Smooth muscle cell (in vitro differentiated cells): ENCODE results near the gene RSPH3. TPM values are rescaled to one million over a fixed set of nuclear protein-coding genes. Genes with fewer than 3 reads are reported as not detected.
"Not testable (repeated sequence)": the region's sequence is repeated elsewhere in the genome, so short reads cannot be mapped to it uniquely, and the experiment has no call there.

Experiments
- DNase-seq: peaks from one replicate; lab custom pipeline; 2025; ENCODE audit not compliant: unreplicated experiment; lab: John Stamatoyannopoulos, UW
- H2AFZ ChIP-seq: fragments of 200-600 bp; sonication (generic); 2 replicates; pipeline ENCODE4 v1.6.0; 2016; ENCODE audit warnings: antibody characterized with exemption, low read depth, mild to moderate bottlenecking
- H3F3A ChIP-seq: fragments of 200-600 bp; sonication (generic); 2 replicates; pipeline ENCODE4 v1.6.0; 2017; ENCODE audit warnings: antibody characterized with exemption, low read depth
- H3K27ac ChIP-seq: fragments of 200-600 bp; sonication (generic); 2 replicates; pipeline ENCODE4 v1.5.1; 2016; ENCODE audit warnings: low read depth, mild to moderate bottlenecking
- H3K27me3 ChIP-seq: fragments of 200-600 bp; sonication (generic); 2 replicates; pipeline ENCODE4 v1.6.1; 2016; ENCODE audit warnings: low read depth, mild to moderate bottlenecking
- H3K36me3 ChIP-seq: fragments of 200-600 bp; sonication (generic); 2 replicates; pipeline ENCODE4 v1.5.1; 2016; ENCODE audit warnings: low read depth
- H3K4me1 ChIP-seq: fragments of 200-600 bp; sonication (generic); 2 replicates; pipeline ENCODE4 v1.5.1; 2016; ENCODE audit warnings: low read depth
- H3K4me2 ChIP-seq: fragments of 200-600 bp; sonication (generic); 2 replicates; pipeline ENCODE4 v1.6.0; 2016; ENCODE audit warnings: mild to moderate bottlenecking
- H3K4me3 ChIP-seq: fragments of 200-600 bp; sonication (generic); 2 replicates; pipeline ENCODE4 v1.5.1; 2016; ENCODE audit warnings: mild to moderate bottlenecking
- H3K79me2 ChIP-seq: fragments of 200-600 bp; sonication (generic); 2 replicates; pipeline ENCODE4 v1.6.0; 2016; ENCODE audit warnings: low read depth, mild to moderate bottlenecking
- H3K9ac ChIP-seq: fragments of 200-600 bp; sonication (generic); 2 replicates; pipeline ENCODE4 v1.6.0; 2016; ENCODE audit warnings: low read depth
- H3K9me3 ChIP-seq: fragments of 200-600 bp; sonication (generic); replicated peaks from 2 replicates; pipeline ENCODE4 v1.5.1; 2016; ENCODE audit warnings: low read depth
- H4K20me1 ChIP-seq: fragments of 200-600 bp; sonication (generic); 2 replicates; pipeline ENCODE4 v1.6.0; 2016; ENCODE audit warnings: low read depth
- WGBS: methylation state at CpG from one replicate; pipeline ENCODE4 v1.1.7; 2016; ENCODE audit warnings: low lambda C conversion rate; 5-methylcytosine and 5-hydroxymethylcytosine counted together
- polyA plus RNA-seq: library from polyadenylated mRNA; unstranded; fragments of >200 nt; fragmentation: Nextera tagmentation; extraction: Ambion mirVana; gene quantifications from 2 replicates; pipeline ENCODE4 v1.2.1, GENCODE V29; 2016
- total RNA-seq: library from RNA; depleted of rRNA; stranded (reverse); fragments of >200 nt; gene quantifications from 2 replicates; pipeline ENCODE4 v1.2.3, GENCODE V29; 2014
- TF ChIP-seq, protein P1 (sequence below): fragments of 200-600 bp; sonication (generic); IDR thresholded peaks from 2 replicates; pipeline ENCODE4 v1.5.1; 2017; ENCODE audit warnings: borderline replicate concordance, mild to moderate bottlenecking, antibody characterized with exemption; ENCODE audit not compliant: insufficient read depth, poor library complexity, severe bottlenecking

Gene RSPH3
- total and polyA plus RNA-seq, 2 experiments from 2014 or later, result 7.1 to 7.5 TPM

GRCh38 chr6:158958504-158959386 lies 41.3 kb downstream of the RSPH3 start:
- Histone ChIP-seq H4K20me1 (no peaks in the 10 kb centered on the region), H3K36me3 (no peaks in the 10 kb centered on the region), H3F3A (no peaks in the 10 kb centered on the region), H3K4me2 (no peak overlapping the region), H3K27ac (no peak overlapping the region), H3K79me2 (no peaks in the 10 kb centered on the region), H3K9ac (no peak overlapping the region), H3K27me3 (no peaks in the 10 kb centered on the region), H3K9me3 (no peaks in the 10 kb centered on the region), H3K4me1 (no peaks in the 10 kb centered on the region), H3K4me3 (no peak overlapping the region), H2AFZ (no peak overlapping the region)
- DNase-seq, result no peak
- WGBS, result 95% methylated on average over 7 of the region's 7 CpGs
- TF ChIP-seq, protein P1, sequence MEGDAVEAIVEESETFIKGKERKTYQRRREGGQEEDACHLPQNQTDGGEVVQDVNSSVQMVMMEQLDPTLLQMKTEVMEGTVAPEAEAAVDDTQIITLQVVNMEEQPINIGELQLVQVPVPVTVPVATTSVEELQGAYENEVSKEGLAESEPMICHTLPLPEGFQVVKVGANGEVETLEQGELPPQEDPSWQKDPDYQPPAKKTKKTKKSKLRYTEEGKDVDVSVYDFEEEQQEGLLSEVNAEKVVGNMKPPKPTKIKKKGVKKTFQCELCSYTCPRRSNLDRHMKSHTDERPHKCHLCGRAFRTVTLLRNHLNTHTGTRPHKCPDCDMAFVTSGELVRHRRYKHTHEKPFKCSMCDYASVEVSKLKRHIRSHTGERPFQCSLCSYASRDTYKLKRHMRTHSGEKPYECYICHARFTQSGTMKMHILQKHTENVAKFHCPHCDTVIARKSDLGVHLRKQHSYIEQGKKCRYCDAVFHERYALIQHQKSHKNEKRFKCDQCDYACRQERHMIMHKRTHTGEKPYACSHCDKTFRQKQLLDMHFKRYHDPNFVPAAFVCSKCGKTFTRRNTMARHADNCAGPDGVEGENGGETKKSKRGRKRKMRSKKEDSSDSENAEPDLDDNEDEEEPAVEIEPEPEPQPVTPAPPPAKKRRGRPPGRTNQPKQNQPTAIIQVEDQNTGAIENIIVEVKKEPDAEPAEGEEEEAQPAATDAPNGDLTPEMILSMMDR, result no peak

- Histone ChIP-seq H3K36me3 (no peaks in the 10 kb centered on the region), H2AFZ (no peak overlapping the region), H3F3A (no peaks in the 10 kb centered on the region), H3K4me3 (no peak overlapping the region), H3K4me1 (no peaks in the 10 kb centered on the region), H3K4me2 (no peak overlapping the region), H3K27me3 (no peaks in the 10 kb centered on the region), H3K9ac (no peak overlapping the region), H3K9me3 (no peaks in the 10 kb centered on the region), H3K27ac (no peak overlapping the region), H4K20me1 (no peaks in the 10 kb centered on the region), H3K79me2 (no peaks in the 10 kb centered on the region)
- WGBS, result 97% methylated on average over 3 of the region's 3 CpGs
- no peak for DNase-seq
- TF ChIP-seq, protein P1, result no peak
These were observed 44.7 kb downstream of the RSPH3 start for GRCh38 chr6:158955255-158955654.

- Histone ChIP-seq H3K27me3 (no peaks in the 10 kb centered on the region), H3K4me3 (no peak overlapping the region), H3K79me2 (no peaks in the 10 kb centered on the region), H4K20me1 (no peaks in the 10 kb centered on the region), H2AFZ (no peak overlapping the region), H3K9ac (no peak overlapping the region), H3K9me3 (no peaks in the 10 kb centered on the region), H3K27ac (no peak overlapping the region), H3F3A (no peaks in the 10 kb centered on the region), H3K36me3 (no peaks in the 10 kb centered on the region), H3K4me2 (no peak overlapping the region), H3K4me1 (no peaks in the 10 kb centered on the region)
- TF ChIP-seq, protein P1, result no peak
- WGBS, result 85% methylated on average over 2 of the region's 2 CpGs
- DNase-seq, result no peak
These were observed 45.2 kb downstream of the RSPH3 start for GRCh38 chr6:158954753-158955152.

DNA sequence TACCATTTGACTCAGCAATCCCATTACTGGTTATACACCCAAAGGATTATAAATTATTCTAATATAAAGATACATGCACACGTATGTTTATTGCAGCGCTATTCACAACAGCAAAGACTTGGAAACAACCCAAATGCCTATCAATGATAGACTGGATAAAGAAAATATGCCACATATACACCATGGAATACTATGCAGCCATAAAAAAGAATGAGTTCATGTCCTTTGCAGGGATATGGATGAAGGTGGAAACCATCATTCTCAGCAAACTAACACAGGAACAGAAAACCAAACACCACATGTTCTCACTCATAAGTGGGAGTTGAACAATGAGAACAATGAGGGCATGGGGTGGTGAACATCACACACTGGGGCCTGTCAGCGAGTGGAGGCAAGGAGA lies 48.0 kb downstream of the RSPH3 start:
- not testable (repeated sequence) for H3K4me3 ChIP-seq, DNase-seq, H3K9me3 ChIP-seq, H3K4me2 ChIP-seq, H3K27ac ChIP-seq, H3K4me1 ChIP-seq, H4K20me1 ChIP-seq, H3F3A ChIP-seq, H3K79me2 ChIP-seq, H2AFZ ChIP-seq, H3K36me3 ChIP-seq, H3K27me3 ChIP-seq, H3K9ac ChIP-seq
- WGBS, result 95% methylated on average over 3 of the region's 3 CpGs

DNA sequence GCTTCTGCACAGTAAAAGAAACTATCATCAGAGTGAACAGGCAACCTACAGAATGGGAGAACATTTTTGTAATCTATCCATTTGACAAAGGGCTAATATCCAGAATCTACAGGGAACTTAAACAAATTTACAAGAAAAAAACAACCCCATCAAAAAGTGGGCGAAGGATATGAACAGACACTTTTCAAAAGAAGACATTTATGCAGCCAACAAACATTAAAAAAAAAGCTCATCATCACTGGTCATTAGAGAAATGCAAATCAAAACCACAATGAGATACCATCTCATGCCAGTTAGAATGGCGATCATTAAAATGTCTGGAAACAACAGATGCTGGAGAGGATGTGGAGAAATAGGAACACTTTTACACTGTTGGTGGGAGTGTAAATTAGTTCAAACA lies 48.4 kb downstream of the RSPH3 start:
- not testable (repeated sequence) for DNase-seq, H3K4me1 ChIP-seq, H3F3A ChIP-seq, H3K27ac ChIP-seq, H2AFZ ChIP-seq, H3K27me3 ChIP-seq, H3K9ac ChIP-seq, H3K4me3 ChIP-seq, H3K36me3 ChIP-seq, H3K79me2 ChIP-seq, H3K9me3 ChIP-seq, H4K20me1 ChIP-seq, H3K4me2 ChIP-seq
- 92% methylated on average over 2 of the region's 2 CpGs for WGBS
